Adrenal gland (tissue), 12 donors: ENCODE results near the gene DTX4. TPM values are rescaled to one million over a fixed set of nuclear protein-coding genes. Genes with fewer than 3 reads are reported as not detected.

Source experiments
- DNase-seq, 7 donors: peaks; one replicate each; pipeline ENCODE4 v3.0.0-alpha.2; 2019 to 2020
- H3K27ac ChIP-seq, 5 donors: fragments of 200-600 bp; sonication (generic) in 4 of 5; 1 replicate in 3 of 5; 2 replicates in 2 of 5; pipeline versions ENCODE4 v1.5.1 to v1.8.0; 2016 to 2020; ENCODE audit warnings: mild to moderate bottlenecking in 1 of 5
- H3K27me3 ChIP-seq: fragments of 200-600 bp; 2 replicates; pipeline ENCODE4 v1.8.0; 2021
- H3K36me3 ChIP-seq, 2 donors: fragments of 200-600 bp; replicated peaks in 1 of 2; 1 replicate in 1 of 2; 2 replicates in 1 of 2; pipeline versions ENCODE4 v1.5.1 to v1.8.0; 2018 to 2022
- H3K4me1 ChIP-seq, 2 donors: fragments of 200-600 bp; replicated peaks in 1 of 2; 1 replicate in 1 of 2; 2 replicates in 1 of 2; pipeline versions ENCODE4 v1.5.1 to v1.8.0; 2018 to 2021
- H3K4me3 ChIP-seq, 4 donors: fragments of 200-600 bp; sonication (generic) in 3 of 4; one replicate each; pipeline ENCODE4 v1.5.1; 2016 to 2018
- H3K9me3 ChIP-seq, 3 donors: fragments of 200-600 bp; sonication (generic) in 1 of 3; replicated peaks in 1 of 3; 1 replicate in 2 of 3; 2 replicates in 1 of 3; pipeline versions ENCODE4 v1.5.1 to v1.8.0; 2016 to 2021
- POLR2A ChIP-seq, 2 donors: fragments of 450-650 bp; IDR thresholded peaks; one replicate each; pipeline ENCODE4 v1.6.1; 2017; ENCODE audit warnings: antibody characterized with exemption in 2 of 2, mild to moderate bottlenecking in 2 of 2, moderate library complexity in 1 of 2
- WGBS, 4 donors: extraction: QIAGEN DNeasy Blood & Tissue Kit in 2 of 4; methylation state at CpG; one replicate each; pipeline versions ENCODE4 v1.1.5 to v1.1.7; 2013 to 2017; 5-methylcytosine and 5-hydroxymethylcytosine counted together
- intact Hi-C, 2 donors: fragments of 100-400 bp; cut with DNase I; formaldehyde crosslinking; loops; one replicate each; pipeline versions ENCODE4 v1.14.1 to v1.15.0; 2022 to 2023
- polyA plus RNA-seq, 3 donors: library from polyadenylated mRNA; stranded (reverse); fragments of 200-250 nt in 2 of 3; fragments of 350-450 nt in 1 of 3; fragmentation: Illumina TruSeq in 1 of 3; extraction: RNeasy Lipid Tissue Mini Kit (QIAGEN cat#74804) in 1 of 3; gene quantifications; one replicate each; pipeline ENCODE4 v1.2.3, GENCODE V29; 2013 to 2014
- total RNA-seq, 9 donors: library from RNA; depleted of rRNA in 4 of 9; stranded (reverse); fragments of >200 nt in 4 of 9; fragments of 120-200 nt in 1 of 9; fragmentation: NEBNext Ultra II Directional in 1 of 9; extraction: Animal tissue kit (Norgen Biotek cat#: 25700) in 1 of 9; gene quantifications; one replicate each; pipeline versions ENCODE4 v1.1.0 to v1.2.4, GENCODE V29; 2013 to 2023
- TF ChIP-seq, protein P1 (sequence below), 6 experiments: fragments of 450-650 bp in 4 of 6; fragments of 200-600 bp in 2 of 6; sonication (generic) in 1 of 6; IDR thresholded peaks; 1 replicate in 5 of 6; 2 replicates in 1 of 6; pipeline versions ENCODE4 v1.5.1 to v1.8.0; 2016 to 2021; ENCODE audit warnings: antibody characterized with exemption in 6 of 6, mild to moderate bottlenecking in 2 of 6, moderate library complexity in 1 of 6
- donor health status: healthy with polysubstance abuse.
- donor health status: Bipolar disorder and iron deficiency.
- donor health status: DM: yes; HTN: yes; CAD: no.
- donor health status: DM: no; HTN: no; CAD: no.
- donor health status: DM: no; HTN: no; CAD: no.
- donor health status: DM: yes; HTN: yes; CAD: no.

The DTX4 gene
- total and polyA plus RNA-seq, 12 donors: 1.2 to 7.8 (median 3.0) TPM

- Histone ChIP-seq H3K4me1 (peaks cover 18 to 36% of the 10 kb centered on the region in 2 donors), H3K9me3 (no peaks in the 10 kb centered on the region), H3K27ac (peak overlapping the region; percentile 0 to 97 (median 92)), H3K36me3 (peaks cover 0 to 3% of the 10 kb centered on the region in 2 donors), H3K4me3 (peak overlapping the region in 2 of 4 donors; percentile 43 to 72), H3K27me3 (no peaks in the 10 kb centered on the region)
- TF ChIP-seq, protein P1, sequence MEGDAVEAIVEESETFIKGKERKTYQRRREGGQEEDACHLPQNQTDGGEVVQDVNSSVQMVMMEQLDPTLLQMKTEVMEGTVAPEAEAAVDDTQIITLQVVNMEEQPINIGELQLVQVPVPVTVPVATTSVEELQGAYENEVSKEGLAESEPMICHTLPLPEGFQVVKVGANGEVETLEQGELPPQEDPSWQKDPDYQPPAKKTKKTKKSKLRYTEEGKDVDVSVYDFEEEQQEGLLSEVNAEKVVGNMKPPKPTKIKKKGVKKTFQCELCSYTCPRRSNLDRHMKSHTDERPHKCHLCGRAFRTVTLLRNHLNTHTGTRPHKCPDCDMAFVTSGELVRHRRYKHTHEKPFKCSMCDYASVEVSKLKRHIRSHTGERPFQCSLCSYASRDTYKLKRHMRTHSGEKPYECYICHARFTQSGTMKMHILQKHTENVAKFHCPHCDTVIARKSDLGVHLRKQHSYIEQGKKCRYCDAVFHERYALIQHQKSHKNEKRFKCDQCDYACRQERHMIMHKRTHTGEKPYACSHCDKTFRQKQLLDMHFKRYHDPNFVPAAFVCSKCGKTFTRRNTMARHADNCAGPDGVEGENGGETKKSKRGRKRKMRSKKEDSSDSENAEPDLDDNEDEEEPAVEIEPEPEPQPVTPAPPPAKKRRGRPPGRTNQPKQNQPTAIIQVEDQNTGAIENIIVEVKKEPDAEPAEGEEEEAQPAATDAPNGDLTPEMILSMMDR (IDR thresholded peaks at IDR 0.05): no peak
- no peak for TF ChIP-seq POLR2A (IDR thresholded peaks at IDR 0.05)
- DNase-seq: no peak
- intact Hi-C loops: no loop called here
- 71 to 86% (median 76%) methylated on average over 1 of the region's 1 CpG for WGBS, 4 donors
Measured at GRCh38 chr11:59144096-59144495, 27.8 kb upstream of the DTX4 start.

GRCh38 chr11:59144579-59145345 is 27.2 kb upstream of the DTX4 start:
- Histone ChIP-seq H3K27me3 (no peaks in the 10 kb centered on the region), H3K4me1 (peaks cover 18 to 36% of the 10 kb centered on the region in 2 donors), H3K36me3 (peaks cover 0 to 5% of the 10 kb centered on the region in 2 donors), H3K27ac (peak overlapping the region; percentile 0 to 97 (median 92)), H3K4me3 (peak overlapping the region in 3 of 4 donors; percentile 36 to 72 (median 43)), H3K9me3 (no peaks in the 10 kb centered on the region)
- peak in 1 of 2 donors; percentile 39 for TF ChIP-seq POLR2A (IDR thresholded peaks at IDR 0.05)
- TF ChIP-seq, protein P1 (IDR thresholded peaks at IDR 0.05): no peak
- WGBS, 4 donors: 1 to 2% (median 1%) methylated on average over 34 to 39 of the region's 39 CpGs
- DNase-seq: peak; percentile 70 to 89 (median 83)
- intact Hi-C loops: no loop called here

DNA sequence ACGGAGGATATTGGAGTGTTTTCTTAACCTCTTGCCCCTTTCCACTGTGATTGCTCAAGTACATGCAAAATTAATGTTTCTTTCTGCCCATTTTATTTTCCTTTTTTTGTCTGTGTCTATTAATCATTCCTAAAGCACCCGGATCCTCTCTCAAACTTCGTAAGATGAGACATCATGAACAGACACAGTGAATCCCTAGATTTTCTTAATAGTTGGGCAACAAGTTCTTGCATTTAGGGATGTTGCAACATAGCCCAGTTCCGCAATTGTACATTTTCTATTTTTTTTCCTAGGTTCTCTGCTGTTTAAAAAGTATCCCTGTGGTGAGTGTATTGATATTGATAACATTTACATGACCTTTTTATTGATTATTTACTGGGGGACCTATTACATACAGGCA is 26.4 kb upstream of the DTX4 start:
- intact Hi-C loops: no loop called here
- H3K9me3 ChIP-seq: no peaks in the 10 kb centered on the region
- whole genome bisulfite sequencing, 4 donors: 18 to 33% (median 31%) methylated on average over 4 of the region's 4 CpGs
- H3K4me1 ChIP-seq: peaks cover 18 to 36% of the 10 kb centered on the region in 2 donors
- peaks cover 0 to 5% of the 10 kb centered on the region in 2 donors for H3K36me3 ChIP-seq
- DNase-seq: no peak
- no peaks in the 10 kb centered on the region for H3K27me3 ChIP-seq
- TF ChIP-seq, protein P1 (IDR thresholded peaks at IDR 0.05): no peak
- TF ChIP-seq POLR2A (IDR thresholded peaks at IDR 0.05): no peak
- H3K4me3 ChIP-seq: peak overlapping the region in 1 of 4 donors; percentile 72
- H3K27ac ChIP-seq: peak overlapping the region in 1 of 5 donors; percentile 97

DNA sequence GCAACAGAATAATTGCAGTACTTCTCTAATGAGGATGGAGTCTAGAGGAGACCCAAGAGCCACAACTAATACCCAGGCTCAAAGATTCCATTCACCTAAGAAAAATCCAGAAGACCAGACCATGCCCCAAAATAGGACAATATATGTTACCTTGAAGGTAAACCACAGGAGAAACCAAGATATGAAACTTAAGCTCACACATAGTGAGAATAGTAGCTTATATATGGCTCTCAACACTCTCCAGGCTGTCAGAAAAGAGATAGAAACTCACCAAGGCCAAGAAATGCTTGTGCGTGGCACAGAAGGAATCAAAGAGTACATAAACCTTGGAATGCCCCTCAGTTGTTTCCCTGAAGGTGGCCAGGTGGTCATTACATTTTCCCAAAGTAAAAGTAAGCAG is 20.2 kb upstream of the DTX4 start:
- intact Hi-C loops: no loop called here
- no peak for DNase-seq
- Histone ChIP-seq H3K27ac (no peak overlapping the region), H3K9me3 (no peaks in the 10 kb centered on the region), H3K36me3 (peaks cover 0 to 5% of the 10 kb centered on the region in 2 donors), H3K4me1 (no peaks in the 10 kb centered on the region), H3K27me3 (no peaks in the 10 kb centered on the region), H3K4me3 (no peak overlapping the region)
- WGBS, 4 donors: 95 to 100% (median 97%) methylated on average over 1 of the region's 1 CpG
- no peak for TF ChIP-seq POLR2A (IDR thresholded peaks at IDR 0.05)
- TF ChIP-seq, protein P1 (IDR thresholded peaks at IDR 0.05): no peak
